IPS DF 6.9 (cell line): ENCODE data around the gene PBX2.
"Not testable (repeated sequence)": the region's sequence is repeated elsewhere in the genome, so short reads cannot be mapped to it uniquely, and the experiment has no call there.

Source experiments
- DNase-seq: peaks from one replicate; pipeline ENCODE4 v3.0.0-alpha.2; 2013; ENCODE audit warnings: low read depth, low spot score
- H3K27ac ChIP-seq: one replicate; pipeline ENCODE4 v1.5.1; 2013; ENCODE audit warnings: low read length, control low read depth
- H3K27me3 ChIP-seq: 2 replicates; pipeline ENCODE4 v1.6.1; 2013; ENCODE audit warnings: mild to moderate bottlenecking, low read length; ENCODE audit not compliant: control insufficient read depth, insufficient read depth
- H3K36me3 ChIP-seq: 2 replicates; pipeline ENCODE4 v1.6.1; 2013; ENCODE audit warnings: low read length; ENCODE audit not compliant: control insufficient read depth, insufficient read depth
- H3K4me1 ChIP-seq: 2 replicates; pipeline ENCODE4 v1.6.1; 2013; ENCODE audit warnings: low read length; ENCODE audit not compliant: control insufficient read depth, insufficient read depth
- H3K4me3 ChIP-seq: 2 replicates; pipeline ENCODE4 v1.5.1; 2013; ENCODE audit warnings: mild to moderate bottlenecking, low read length
- H3K9me3 ChIP-seq: 2 replicates; pipeline ENCODE4 v1.6.1; 2013; ENCODE audit warnings: low read length, inconsistent platforms; ENCODE audit not compliant: control insufficient read depth, insufficient read depth
- WGBS: extraction: QIAGEN DNeasy Blood & Tissue Kit; methylation state at CpG from one replicate; pipeline ENCODE4 v1.1.7; 2013; ENCODE audit warnings: mixed read lengths, missing lambda C conversion rate; ENCODE audit not compliant: insufficient read length, insufficient coverage; 5-methylcytosine and 5-hydroxymethylcytosine counted together

PBX2 gene

DNA sequence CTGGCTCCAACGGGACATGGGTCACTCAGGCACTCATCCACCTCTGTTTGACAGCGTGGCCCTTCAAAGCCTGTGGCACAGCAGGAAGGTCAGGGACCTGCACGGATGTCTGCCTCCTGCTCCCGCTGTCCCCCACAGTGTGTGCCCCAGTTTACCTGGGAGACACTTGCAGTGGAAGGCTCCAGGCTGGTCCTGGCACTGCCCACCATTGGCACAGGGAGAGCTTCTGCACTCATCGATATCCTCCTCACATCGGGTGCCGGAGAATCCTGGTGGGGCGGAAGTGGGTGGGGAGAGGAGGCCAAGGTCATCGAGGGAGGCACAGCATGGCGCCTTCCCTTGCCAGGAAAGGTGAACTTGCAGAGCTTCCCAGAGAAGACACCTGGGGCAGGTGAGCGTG, 27.0 kb upstream of the PBX2 start:
- Histone ChIP-seq H3K4me1 (no peaks in the 10 kb centered on the region; the same call in 1 of the 2 replicates), H3K27ac (no peak overlapping the region), H3K4me3 (no peak overlapping the region), H3K9me3 (no peaks in the 10 kb centered on the region), H3K36me3 (no peaks in the 10 kb centered on the region), H3K27me3 (no peaks in the 10 kb centered on the region)
- DNase-seq, result no peak
- WGBS, result no CpG with 5 or more reads among the region's 11 CpGs

DNA sequence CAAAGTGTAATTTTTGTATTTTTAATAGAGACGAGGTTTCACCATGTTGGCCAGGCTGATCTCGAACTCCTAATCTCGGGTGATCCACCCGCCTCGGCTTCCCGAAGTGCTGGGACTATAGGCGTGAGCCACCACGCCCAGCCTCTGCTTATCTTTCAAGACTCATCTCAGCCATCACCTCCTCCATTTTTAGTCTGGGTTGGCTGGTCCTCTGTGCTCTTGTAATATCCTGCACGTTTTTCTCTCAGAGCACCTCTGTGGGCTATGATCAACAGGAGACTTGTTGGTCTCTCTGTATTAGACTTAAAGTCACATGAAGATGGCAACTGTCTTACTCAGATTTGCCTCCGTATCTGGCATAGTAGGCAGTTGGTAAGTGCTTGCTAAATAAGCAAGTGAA, 26.3 kb upstream of the PBX2 start:
- Histone ChIP-seq H3K9me3 (no peaks in the 10 kb centered on the region), H3K4me3 (no peak overlapping the region), H3K4me1 (no peaks in the 10 kb centered on the region; the same call in 1 of the 2 replicates), H3K36me3 (no peaks in the 10 kb centered on the region), H3K27me3 (no peaks in the 10 kb centered on the region), H3K27ac (no peak overlapping the region)
- no CpG with 5 or more reads among the region's 10 CpGs for WGBS
- no peak for DNase-seq

DNA sequence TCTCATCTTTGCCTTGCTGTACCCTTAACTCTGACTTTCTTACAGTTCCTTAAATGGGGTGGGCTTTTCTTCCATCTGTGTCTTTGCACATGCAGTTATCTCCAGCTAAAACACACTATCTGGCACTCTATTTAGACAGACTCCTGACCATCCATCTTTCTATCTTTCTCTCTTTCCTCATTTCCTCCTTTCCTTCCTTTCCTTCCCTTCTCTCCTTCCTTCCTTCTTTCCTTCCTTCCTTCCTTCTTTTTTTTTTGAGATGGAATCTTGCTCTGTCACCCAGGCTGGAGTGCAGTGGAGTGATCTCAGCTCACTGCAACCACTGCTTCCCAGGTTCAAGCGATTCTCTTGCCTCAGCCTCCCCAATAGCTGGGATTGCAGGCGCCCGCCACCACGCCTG, 25.6 kb upstream of the PBX2 start:
- DNase-seq, result no peak
- Histone ChIP-seq H3K9me3 (no peaks in the 10 kb centered on the region), H3K27me3 (no peaks in the 10 kb centered on the region), H3K4me1 (no peaks in the 10 kb centered on the region), H3K27ac (no peak overlapping the region), H3K4me3 (no peak overlapping the region), H3K36me3 (no peaks in the 10 kb centered on the region)
- WGBS, result no CpG with 5 or more reads among the region's 4 CpGs

DNA sequence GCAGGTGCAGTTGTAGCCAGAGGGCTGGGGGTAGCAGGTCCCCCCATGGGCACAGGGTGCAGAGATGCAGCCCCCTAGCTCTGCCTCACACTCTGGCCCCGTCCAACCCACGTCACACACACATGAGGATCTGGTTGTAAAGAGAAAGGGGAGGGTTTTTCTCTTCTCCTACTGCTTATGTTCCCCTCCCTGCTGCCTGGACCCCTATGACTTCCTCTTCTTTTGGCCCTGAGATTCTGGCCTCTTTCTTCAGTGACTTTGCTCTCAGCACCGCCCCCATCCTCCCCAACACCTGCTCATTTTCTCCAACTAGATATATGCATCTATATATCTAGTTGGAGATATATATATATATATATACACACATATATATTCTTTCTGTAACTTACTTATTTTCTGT, 24.1 kb upstream of the PBX2 start:
- no peaks in the 10 kb centered on the region for H3K4me1 ChIP-seq
- H3K9me3 ChIP-seq, result no peaks in the 10 kb centered on the region
- no peaks in the 10 kb centered on the region for H3K27me3 ChIP-seq
- no peaks in the 10 kb centered on the region for H3K36me3 ChIP-seq
- H3K27ac ChIP-seq, result no peak overlapping the region
- no CpG with 5 or more reads among the region's 3 CpGs for WGBS
- no peak overlapping the region for H3K4me3 ChIP-seq
- DNase-seq, result no peak

DNA sequence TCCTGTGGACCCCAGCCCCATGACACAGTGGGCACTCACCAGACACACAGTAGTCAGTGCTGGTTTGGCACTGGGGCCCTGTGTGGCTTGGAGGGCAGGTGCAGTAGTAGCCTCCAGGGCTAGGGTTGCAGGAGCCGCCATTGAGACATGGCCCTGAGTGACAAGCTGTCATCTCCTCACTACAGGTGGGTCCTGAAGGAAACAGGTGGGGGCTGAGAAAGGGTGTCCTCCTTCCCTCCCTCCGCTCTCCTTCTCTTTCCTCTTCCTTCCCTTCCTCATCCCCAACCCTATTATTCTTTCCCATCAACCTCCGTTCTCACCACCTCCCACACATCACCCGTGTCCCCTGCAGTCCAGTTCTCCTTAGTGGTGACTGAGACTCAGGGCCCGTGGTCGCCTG, 23.6 kb upstream of the PBX2 start:
- no peak overlapping the region for H3K4me3 ChIP-seq
- H3K9me3 ChIP-seq, result no peaks in the 10 kb centered on the region
- no peaks in the 10 kb centered on the region for H3K27me3 ChIP-seq
- H3K4me1 ChIP-seq, result no peaks in the 10 kb centered on the region
- WGBS, result 100% methylated on average over 3 of the region's 6 CpGs
- H3K27ac ChIP-seq, result no peak overlapping the region
- H3K36me3 ChIP-seq, result no peaks in the 10 kb centered on the region
- DNase-seq, result no peak

DNA sequence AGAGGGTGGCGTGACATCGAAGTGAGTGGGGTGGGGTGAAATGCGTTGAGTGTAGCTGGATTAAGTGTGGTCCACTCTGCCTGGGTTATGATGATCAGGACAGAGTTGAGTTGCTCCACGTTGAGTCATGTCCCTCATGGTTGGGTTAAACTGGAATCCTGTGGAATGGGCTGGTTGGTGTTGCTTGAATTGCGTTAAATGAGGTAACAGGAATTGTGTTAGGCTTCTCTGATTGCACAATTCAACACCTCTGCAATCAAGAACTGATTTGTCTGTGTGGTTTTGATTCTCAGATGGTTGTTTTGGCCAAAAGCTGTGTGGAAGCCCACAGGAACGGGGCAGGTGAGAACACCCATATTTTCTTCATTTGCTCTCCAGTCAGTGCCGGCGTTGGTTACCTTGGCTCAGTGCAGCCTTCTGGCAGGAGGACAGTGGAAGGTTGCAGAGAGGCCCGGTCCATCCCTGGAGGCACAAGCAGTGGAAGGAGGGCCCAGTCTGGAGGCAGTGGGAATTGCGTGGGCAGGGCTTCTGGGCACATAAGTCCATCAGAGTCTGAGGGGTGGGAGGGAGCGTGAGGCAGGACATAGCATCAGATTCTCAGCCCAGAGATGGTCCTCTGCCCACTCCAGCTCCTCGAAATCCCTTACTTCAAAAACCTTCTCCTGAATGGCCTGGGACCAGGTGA, 22.2 kb upstream of the PBX2 start:
- DNase-seq, result no peak
- H3K9me3 ChIP-seq, result no peaks in the 10 kb centered on the region
- no peak overlapping the region for H3K4me3 ChIP-seq
- no peaks in the 10 kb centered on the region for H3K27me3 ChIP-seq
- no CpG with 5 or more reads among the region's 12 CpGs for WGBS
- H3K4me1 ChIP-seq, result no peaks in the 10 kb centered on the region
- no peaks in the 10 kb centered on the region for H3K36me3 ChIP-seq
- H3K27ac ChIP-seq, result no peak overlapping the region

DNA sequence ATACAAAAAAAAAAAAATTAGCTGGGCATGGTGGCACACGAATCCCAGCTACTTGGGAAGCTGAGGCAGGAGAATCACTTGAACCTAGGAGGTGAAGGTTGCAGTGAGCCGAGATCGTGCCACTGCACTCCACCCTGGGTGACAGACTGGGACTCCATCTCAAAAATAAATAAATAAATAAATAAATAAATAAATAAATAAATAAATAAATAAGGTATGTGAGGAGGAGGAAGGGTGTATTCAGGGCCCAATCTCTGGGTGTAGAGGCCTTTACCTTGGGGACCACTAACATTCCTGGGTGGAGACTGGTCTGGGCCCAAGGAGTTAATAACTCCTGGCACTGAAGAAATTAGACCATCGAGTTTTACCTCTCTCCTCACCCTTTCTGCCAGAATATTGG, 21.4 kb upstream of the PBX2 start:
- WGBS, result no CpG with 5 or more reads among the region's 4 CpGs
- H3K4me3 ChIP-seq, H3K4me1 ChIP-seq, H3K27me3 ChIP-seq, H3K36me3 ChIP-seq, H3K9me3 ChIP-seq, H3K27ac ChIP-seq, DNase-seq: not testable (repeated sequence)

DNA sequence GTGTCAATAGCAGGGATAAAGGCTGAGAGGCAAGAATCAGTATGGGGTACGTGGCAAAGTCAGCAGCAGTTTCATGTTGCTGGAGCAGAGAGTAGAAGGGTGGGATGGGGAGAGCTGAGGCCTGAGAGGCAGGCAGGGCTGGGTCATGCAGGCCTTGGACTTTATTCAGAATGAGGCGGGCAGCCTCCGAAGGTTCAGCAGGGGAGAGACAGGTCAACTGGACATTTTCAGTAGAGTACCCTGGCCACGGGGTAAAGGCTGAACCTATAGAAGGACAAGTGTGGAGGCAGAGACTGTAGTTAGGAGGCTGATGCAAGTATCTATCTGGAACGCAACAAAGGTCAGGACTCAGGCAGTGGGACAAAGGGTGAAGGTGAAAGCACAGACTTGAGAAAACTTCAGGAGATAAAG, 20.2 kb upstream of the PBX2 start:
- Histone ChIP-seq H3K4me3 (no peak overlapping the region), H3K27ac (no peak overlapping the region), H3K36me3 (no peaks in the 10 kb centered on the region)

DNA sequence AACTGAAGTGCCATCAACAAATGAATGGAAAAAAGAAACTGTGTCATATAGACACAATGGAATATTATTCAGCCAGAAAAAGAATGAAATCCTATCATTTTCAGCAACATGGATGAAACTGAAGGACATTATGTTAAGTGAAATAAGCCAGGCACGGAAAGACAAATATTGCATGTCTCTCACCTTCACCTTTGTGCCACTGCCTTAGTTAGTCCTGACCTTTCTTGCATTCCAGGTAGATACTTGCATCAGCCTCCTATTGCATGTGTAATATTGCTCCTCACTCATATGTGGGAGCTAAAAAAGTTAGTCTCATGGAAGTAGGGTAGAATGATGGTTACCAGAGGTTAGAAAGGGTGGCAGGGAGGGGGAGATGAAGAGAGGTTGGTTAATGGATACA, 19.0 kb upstream of the PBX2 start:
- no CpG with 5 or more reads among the region's 1 CpG for WGBS
- H3K4me1 ChIP-seq, result no peaks in the 10 kb centered on the region; the same call in 1 of the 2 replicates

More for the DNA sequence above, 20.2 kb upstream of the PBX2 start:
- DNase-seq, result no peak
- H3K9me3 ChIP-seq, result no peaks in the 10 kb centered on the region
- no peaks in the 10 kb centered on the region for H3K27me3 ChIP-seq
- no CpG with 5 or more reads among the region's 5 CpGs for WGBS
- H3K4me1 ChIP-seq, result no peaks in the 10 kb centered on the region

DNA sequence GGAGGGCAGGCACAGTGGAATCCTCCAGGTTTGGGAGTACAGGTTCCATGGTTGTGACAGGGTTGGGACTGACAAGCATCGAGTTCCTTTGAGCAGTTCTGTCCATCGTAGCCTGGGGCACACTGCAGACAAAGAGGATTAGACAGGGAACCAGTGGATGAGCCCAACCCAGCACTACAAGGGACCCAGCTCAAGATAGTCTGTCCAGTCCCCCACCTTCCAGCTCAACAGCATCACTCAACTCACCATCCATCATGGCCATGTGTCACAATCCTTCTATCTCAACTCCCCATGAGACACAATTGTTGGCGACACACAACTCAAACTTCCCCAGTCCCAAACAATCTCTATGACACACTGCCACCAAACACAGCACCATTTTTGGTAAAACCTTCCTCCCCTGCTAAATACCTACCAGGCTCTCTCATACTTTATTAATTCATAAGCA, 14.3 kb upstream of the PBX2 start:
- Histone ChIP-seq H3K4me3 (no peak overlapping the region), H3K9me3 (no peaks in the 10 kb centered on the region), H3K27ac (no peak overlapping the region), H3K27me3 (no peaks in the 10 kb centered on the region), H3K4me1 (no peaks in the 10 kb centered on the region; the same call in 1 of the 2 replicates), H3K36me3 (no peaks in the 10 kb centered on the region)
- no peak for DNase-seq
- WGBS, result no CpG with 5 or more reads among the region's 3 CpGs

More for the DNA sequence above, 19.0 kb upstream of the PBX2 start:
- no peak overlapping the region for H3K4me3 ChIP-seq
- DNase-seq, result no peak
- no peaks in the 10 kb centered on the region for H3K36me3 ChIP-seq
- H3K9me3 ChIP-seq, result no peaks in the 10 kb centered on the region
- no peaks in the 10 kb centered on the region for H3K27me3 ChIP-seq
- no peak overlapping the region for H3K27ac ChIP-seq
